GM21515 (cell line): Measurements from ENCODE around the gene LENG9.
"Not testable (repeated sequence)": the region's sequence is repeated elsewhere in the genome, so short reads cannot be mapped to it uniquely, and the experiment has no call there.

Experiments
- ATAC-seq: cut with Tn5 transposase; IDR thresholded peaks from one replicate; pipeline ENCODE4 v1.9.1; 2021; ENCODE audit not compliant: unreplicated experiment

Gene LENG9

DNA sequence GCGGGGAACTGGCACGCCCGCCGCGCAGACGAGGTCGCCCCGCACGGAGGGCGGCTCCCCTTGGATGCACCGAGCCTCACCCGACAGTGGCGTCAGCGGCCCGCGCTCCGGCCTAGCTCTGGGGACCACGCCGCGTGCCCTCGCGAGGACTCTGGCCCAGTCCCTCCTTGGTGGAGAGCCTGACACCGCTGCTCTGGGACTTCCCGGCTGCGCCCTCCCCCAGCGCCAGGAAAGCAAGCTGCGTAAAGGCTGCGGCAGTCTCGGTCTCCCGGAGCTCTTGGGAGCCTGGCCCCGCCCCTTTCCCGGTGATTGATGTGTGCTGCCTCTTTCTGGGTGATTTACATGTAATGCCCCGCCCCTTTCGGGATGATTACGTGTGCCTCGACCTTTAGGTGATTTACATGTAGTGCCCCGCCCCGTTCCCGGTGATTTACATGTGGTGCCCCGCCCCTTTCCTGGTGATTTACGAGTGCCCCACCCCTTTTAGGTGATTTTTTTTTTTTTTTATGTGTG, at the start of gene LENG9:
Gene LENG9, minus strand, starts transcription at position 248 of the 513 bp plus-strand sequence. CDS start 252 bp downstream, outside the sequence.
- peak; percentile 57 for ATAC-seq

DNA sequence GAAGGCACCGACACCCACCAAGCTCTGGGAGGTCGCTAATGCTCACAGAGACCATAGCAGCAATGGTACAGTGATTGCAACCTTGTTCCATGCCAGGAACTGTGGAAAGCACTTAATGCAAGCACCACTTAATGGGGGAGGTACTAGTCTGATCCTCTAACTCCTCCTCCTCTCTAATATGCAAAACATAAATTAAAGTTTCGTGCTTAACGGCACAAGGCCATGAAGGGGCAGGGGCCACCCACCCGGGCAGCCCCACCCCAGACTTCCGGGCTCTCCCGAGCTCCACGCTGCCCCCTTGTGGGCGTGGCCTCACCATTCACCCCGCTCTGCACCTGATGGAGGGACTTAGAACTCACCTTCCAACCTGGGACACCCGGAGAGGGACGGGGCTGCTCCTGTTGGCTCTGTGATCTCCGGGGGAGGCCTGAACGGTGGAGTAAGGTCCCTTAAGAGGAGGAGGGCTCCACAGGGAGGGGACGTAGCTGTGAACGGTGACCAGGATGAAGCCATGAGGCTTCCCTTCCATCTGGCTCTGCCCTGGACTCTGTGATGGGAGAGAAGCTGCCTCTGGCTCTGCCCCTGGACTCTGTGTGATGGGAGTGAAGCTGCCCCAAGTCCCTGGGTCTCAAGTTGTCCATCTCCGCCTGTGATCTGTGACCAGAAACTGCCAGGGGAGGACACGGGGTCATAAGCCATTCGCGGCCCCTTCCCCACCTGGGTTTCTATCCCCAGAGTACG, 45.8 kb upstream of the LENG9 start:
- ATAC-seq, result not testable (repeated sequence)

DNA sequence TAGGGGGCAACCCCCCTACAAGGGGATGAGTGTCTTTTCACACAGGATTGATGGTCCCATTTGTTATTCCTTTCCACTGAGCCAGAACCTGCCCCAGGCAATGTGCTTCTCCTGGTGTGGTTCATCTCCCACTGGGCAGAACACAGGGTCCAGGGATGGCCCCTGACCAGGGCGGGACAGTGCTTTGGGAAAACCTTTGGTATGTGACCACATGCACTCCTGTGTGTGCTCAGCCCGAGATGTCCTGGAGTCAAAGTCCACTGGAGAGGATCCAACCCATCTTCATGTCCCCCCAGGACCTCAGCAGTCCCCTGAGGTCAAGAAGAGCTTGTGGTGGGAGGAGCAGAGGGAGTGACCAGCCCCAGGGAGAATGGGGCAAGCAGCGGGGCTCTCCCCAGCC, 44.9 kb upstream of the LENG9 start:
- not testable (repeated sequence) for ATAC-seq

DNA sequence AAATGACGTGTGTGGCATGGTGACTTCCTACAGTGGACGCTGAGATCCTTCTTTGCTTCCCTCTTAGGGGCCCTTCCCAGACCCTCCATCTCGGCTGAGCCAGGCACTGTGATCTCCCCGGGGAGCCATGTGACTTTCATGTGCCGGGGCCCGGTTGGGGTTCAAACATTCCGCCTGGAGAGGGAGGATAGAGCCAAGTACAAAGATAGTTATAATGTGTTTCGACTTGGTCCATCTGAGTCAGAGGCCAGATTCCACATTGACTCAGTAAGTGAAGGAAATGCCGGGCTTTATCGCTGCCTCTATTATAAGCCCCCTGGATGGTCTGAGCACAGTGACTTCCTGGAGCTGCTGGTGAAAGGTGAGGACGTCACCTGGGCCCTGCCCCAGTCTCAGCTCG, 44.2 kb upstream of the LENG9 start:
- no peak for ATAC-seq

DNA sequence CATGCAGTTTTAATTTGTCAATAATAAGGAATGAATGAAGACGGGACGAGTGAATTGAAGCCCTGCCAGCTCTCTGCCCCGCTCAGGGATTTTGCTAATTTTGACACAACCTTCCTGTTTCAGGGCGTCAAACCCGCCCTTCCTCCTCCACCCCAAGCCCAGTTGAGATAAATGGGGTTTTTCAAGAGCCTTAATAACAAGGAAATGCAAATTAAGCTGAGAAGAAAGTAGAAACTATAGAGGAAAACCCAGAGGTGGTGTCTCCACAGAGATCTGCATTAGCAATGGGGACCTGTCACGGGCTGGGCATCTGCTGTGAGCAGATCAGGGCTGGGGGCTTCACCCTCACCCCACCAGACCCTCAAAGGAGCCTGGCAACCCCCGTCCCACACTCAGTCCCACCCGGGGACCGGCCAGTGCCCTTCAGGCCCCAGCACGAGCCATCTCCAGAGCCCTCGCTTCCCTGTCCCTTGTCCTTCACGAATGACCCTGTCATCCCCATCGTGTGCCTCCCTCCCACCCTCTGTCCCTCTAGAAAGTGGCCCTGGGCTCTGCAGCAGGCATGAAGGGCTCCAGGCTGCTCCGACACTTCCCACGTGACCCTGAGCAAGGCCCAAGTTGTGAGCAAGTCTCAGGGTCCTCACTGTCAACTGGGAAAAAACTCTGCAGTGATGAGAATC, 43.6 kb upstream of the LENG9 start:
- ATAC-seq, result not testable (repeated sequence)

DNA sequence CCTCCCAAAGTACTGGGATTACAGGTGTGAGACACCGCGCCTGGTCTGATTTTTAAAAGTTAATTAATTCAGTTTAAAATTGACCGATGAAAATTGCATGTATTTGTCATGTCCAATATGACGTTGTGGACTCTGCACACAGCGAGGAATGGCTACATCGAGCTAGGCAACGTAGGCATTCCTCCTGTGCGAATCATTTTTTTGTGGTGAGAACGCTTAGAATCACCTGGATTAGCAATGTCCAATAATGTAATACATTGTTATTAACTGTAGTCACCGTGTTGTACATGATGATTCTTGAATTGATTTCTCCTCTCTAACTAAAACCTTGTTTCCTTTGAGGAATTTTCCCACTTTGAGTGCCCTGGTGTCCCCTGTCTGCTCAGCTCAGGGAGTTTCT, 42.5 kb upstream of the LENG9 start:
- no peak for ATAC-seq

DNA sequence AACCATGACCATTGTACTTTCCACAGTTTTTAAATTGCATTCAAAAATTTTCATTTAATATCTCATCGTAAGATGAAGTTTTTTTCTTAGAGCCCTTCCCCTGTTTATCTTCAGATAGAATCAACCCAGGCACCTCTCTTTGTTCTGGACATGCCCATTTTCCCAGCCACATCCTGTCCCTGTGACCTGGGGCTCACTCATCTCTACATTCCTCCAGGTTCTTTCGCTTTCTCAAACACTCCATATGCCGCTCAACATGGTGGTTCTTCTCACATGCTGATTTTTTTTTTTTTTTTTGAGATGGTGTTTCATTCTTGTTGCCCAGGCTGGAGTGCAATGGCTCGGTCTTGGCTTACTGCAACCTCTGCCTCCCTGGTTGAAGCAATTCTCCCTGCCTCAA, 42.0 kb upstream of the LENG9 start:
- not testable (repeated sequence) for ATAC-seq

DNA sequence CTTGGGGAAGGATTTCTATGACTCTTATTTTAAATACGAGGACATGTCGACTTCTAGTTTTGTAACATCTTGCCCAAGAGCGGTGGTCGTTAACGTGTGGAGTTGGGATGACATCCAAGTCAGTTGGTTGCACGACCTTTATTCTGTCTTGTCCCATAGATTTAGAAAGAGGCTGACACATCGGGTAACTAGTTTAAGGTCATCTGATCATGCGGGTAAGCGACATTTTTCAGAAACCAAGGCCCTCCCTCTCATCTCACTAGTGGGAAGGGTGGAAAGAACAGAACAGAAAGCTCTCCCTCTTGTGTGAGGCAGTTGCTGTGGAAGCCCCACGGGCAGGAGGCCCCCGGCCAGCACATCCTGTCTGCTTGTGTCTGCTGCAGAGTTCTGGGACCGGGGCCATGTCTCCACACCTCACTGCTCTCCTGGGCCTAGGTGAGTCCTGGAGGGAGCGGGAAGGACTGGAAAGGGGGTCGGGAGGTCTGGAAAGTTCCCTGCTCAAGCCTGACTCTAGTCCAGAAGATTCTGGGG, 39.0 kb upstream of the LENG9 start, which contains the start of gene LAIR2:
Gene LAIR2, plus strand, starts transcription at position 314 of the 531 bp plus-strand sequence. Its CDS starts 88 bp downstream, at position 402.
- ATAC-seq, result no peak

DNA sequence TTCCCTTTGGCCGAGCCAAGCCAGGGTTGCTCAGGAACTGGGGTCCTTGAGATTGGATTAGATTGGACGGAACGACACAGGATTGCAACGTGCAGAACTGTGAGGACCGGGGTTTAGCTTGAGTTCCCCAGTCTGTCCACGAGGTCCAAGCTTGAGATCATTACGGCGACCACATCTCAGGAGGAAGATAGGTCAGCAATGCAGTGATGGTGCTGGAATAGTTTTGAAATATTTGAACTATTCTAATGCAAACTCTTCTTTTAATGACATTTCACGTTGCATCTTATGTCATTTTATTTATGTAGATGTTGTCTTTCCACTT, 34.8 kb upstream of the LENG9 start:
- not testable (repeated sequence) for ATAC-seq

DNA sequence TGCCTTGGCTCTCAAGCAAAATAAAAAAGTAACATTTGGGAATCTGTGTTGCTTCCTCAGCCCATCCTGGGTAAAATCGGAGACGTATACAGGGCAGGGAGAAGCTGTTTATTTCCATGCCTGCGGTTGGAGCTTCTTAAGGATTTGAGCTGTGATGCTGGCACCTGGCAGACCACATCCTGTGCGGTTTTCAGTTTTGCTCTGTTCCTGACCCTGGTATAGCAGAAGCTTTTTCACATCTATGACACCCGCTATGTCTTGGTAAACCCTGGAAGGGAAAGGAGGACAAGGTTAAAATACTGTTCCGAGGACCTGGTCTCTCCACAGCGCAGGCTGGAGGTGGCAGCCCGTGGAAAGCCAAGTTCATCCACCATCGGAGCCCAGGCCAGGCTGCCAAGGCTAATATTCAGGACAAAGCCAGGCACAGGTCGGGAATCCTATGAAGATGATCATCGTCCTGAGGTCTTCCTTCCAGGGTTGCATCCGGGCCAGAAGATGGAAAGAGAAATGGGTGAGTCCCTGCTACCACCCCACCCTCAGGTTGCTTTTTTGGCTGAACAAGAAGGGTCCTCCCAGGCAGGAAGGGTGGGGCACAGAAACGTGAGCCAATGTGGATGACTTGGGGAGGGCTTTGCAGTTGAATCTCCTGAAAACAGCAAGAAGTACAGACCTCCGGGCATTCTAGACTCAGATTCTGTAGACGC, 34.3 kb upstream of the LENG9 start:
- not testable (repeated sequence) for ATAC-seq

DNA sequence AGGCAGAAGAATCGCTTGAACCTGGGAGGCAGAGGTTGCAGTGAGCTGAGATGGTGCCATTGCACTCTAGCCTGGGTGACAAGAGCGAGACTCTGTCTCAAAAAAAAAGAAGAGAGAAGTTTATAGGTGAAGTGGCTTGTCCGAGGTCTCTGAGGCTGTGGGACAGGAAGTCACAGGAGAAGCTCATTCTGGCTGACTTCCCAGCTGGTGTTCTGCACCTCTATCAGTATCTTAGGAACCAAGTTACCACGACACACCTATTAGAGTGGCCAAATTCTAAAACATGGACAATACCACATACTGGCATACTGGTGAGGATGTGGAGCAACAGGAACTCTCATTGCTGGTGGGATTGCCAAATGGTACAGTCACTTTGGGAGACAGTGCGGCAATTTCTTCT, 31.7 kb upstream of the LENG9 start:
- ATAC-seq, result not testable (repeated sequence)

DNA sequence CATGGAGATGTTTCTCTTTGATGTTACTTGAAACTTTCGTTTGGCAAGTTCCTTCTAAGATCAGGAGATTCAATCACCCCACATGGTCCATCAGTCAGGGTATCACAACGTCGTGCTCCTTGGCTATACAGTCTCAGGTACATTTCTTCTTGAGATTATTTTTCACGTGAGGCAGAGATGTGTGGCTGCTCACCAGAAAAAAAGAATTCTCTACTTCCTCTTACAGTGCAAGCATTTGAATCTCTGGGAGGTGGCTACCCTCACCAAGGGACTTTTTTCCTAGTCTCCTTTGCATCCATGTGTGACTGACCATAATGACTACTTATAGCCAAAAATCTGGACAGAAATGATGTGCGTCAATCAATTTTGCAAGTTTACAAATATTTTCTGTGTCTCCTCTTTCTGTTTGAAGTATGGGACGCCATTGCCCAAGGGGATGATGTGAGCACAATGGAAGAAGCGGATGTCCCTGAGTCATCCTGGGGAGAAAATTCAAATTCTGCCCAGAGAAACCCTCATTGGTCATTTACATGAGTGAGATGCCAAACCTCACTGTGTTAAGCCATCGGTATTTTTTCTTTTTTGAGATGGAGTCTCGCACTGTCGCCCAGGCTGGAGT, 30.5 kb upstream of the LENG9 start:
- ATAC-seq, result no peak

DNA sequence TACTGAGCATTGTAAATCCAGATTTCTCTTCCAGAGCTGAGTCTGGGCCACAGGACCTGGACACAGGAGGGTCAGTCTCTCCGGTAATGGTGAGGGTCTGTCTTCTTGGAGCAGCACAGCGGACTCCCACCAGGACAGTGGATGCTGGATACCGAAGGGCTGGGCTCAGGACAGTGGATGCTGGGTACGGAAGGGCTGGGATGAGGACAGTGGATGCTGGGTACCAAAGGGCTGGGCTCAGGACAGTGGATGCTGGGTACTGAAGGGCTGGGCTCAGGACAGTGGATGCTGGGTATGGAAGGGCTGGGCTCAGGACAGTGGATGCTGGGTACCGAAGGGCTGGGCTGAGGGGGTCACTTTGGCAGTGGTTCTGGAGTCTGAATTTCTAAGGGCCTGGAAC, 29.5 kb upstream of the LENG9 start:
- not testable (repeated sequence) for ATAC-seq

DNA sequence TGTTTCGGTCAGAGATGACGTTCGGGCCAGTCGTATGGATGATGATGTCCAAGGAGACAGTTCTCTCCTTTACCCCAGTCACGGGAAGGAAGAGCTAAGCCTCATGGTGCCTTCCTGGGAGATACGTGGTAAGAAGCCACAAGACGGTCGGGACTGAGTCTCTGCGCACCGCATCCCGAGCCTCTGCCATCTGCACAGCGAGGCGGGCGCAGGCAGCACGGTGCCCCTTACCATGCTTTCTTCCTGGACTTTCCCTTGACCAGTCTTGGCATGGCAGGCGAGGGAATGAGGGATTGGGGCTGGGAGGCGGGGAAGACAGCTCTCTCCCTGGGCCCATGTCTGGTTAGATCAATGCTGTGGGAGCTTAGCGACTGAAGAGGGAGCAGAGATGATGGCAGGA, 29.0 kb upstream of the LENG9 start:
- ATAC-seq, result no peak

DNA sequence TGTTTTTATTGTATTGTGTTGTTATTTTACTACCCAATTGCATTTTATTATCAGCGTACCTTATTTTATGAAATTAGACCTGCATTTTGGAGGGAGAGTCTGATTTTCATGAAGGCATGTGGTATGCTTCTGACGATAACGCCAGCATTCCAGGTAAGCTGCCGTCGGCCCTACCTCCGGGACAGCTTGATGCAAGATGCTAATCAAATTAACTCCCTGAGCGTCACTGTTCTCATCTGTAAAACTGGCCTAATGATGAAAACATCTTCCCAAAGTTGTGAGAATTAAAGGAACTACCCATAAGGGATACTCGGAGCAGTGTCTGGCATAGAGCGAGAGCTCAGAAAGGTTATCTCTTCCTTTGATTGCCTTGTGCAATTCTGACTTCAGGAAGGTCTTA, 26.2 kb upstream of the LENG9 start:
- no peak for ATAC-seq

DNA sequence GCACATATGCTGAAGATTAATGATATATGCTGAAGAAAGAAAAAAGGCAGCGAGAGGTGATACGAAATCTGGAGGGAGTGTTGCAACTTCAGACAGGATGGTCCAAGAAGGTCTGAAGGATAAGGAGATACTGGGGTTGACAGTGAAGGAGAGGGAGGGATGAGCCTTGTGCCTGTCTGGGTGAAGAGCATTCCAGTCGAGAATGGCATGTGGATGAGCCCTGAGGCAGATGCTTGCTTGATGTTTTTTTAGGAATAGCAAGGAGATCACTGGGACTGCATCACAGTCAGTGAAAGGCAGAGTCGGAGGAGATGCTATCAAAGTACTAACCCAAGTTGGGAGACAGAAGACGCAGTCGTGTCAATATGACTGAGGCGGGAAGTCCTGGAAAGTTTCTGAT, 25.8 kb upstream of the LENG9 start:
- ATAC-seq, result no peak

DNA sequence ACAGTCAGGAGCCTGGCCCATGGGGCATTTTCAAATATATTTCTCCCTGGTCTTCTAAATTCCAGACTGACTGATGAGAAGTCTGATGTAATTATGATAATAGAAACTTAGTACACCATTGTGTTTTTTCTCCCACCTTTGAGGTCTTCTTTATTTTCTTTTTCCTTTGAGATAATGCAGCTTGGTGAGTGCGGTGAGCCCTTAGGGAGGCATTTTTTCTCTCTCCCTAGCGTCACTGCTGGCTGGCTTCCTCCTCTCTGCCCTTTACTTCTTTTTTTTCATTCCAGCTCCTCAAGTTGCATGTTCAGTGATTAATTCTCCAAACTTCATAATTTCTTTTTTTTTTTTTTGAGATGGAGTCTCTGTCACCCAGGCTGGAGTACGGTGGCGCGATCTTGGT, 22.3 kb upstream of the LENG9 start:
- no peak for ATAC-seq

DNA sequence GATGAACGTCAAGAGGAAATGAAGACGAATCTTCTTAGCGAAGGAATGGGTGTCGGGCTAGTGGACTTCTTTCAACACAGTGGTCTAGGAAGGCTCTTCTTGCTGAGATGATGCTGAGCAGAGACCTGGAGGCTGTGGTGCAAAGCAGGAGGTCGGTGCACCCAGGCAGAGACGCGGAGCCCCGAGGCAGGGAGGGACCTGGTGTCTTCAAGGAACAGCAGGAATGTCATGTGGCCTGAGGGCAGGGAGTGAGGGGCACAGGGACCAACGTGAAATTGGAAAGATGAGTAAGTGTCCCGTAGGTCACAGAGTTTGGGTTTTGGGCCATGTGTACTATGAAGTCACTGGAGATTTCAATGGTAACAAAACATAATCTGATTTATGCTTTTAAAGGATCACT, 20.9 kb upstream of the LENG9 start:
- no peak for ATAC-seq

DNA sequence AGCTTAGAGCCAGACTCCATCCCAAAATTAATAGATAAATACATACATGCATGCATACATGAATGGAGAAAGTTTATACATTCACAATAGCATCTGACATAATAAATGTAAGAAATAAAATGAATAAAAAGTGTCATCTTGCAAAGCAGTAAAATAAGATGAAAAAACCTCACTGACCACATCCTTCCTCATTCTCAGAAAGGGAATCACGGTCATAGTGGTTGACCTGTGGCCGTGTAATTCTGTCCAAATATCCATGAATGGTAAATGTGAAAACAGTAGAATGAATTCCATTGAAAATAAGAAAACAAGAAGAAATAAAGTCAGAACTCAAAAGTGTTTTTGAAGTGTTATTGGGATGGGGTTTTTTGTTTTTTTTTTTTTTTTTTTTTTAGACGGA, 19.3 kb upstream of the LENG9 start:
- ATAC-seq, result no peak

DNA sequence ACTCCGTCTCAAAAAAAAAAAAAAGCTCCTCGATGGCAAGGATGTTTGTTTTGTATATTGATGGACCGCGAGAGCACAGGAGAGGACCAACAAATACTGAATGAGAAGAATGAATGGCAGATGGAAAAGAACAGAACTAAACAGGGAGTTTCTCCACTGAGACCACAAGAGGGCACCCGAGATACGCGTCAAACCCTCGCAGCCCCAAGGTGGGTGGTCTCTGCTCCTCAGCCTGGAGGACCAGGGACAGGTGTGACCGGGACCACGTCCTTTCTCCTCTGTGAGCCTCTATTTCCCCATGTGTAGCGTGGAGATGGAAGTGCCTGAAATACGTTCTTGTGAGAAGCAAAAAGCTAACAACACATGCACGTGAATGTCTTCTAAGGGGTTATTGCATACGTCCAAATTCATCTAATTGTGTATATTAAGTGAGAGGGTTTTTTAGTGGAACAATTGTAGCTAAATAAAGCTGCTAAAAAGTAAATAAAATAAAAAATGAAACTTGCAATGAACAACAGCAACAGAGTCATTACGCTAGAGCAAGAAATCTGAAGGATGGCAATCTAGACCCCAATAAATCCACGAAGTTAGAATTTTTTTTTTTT, 17.9 kb upstream of the LENG9 start:
- no peak for ATAC-seq

DNA sequence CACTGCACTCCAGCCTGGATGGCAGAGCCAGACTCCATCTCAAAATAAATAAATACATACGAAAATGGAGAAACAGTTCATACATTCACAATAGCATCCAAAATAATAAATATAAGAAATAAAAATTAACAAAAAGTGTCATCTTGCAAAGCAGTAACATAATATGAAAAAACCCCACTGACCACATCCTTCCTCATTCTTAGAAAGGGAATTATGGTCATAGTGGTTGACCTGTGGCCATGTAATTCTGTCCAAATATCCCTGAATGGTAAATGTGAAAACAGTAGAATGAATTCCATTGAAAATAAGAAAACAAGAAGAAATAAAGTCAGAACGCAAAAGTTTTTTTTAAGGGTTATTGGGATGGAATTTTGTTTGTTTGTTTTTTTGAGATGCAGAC, 16.5 kb upstream of the LENG9 start:
- ATAC-seq, result no peak
